Neural cell (in vitro differentiated cells): ENCODE data around the gene PEAR1. TPM values are rescaled to one million over a fixed set of nuclear protein-coding genes. Genes with fewer than 3 reads are reported as not detected.

Source experiments
- H2AFZ ChIP-seq: fragments of 200-600, 300-800 bp; sonication (generic), shearing (Covaris generic); 2 replicates; pipeline ENCODE4 v1.6.0; 2014; ENCODE audit warnings: low read depth, mild to moderate bottlenecking, antibody characterized with exemption, low read length, moderate library complexity
- H3F3A ChIP-seq: fragments of 200-600 bp; shearing (Covaris generic); 2 replicates; pipeline ENCODE4 v1.6.1; 2016; ENCODE audit warnings: mild to moderate bottlenecking, moderate library complexity, mixed read lengths, antibody characterized with exemption, low read length; ENCODE audit not compliant: insufficient read depth, poor library complexity, severe bottlenecking
- H3K27ac ChIP-seq: fragments of 200-600, 300-800 bp; sonication (generic), shearing (Covaris generic); 2 replicates; pipeline ENCODE4 v1.5.1; 2014; ENCODE audit warnings: mild to moderate bottlenecking, low read length, moderate library complexity
- H3K27me3 ChIP-seq: fragments of 300-800, 200-600 bp; sonication (generic), shearing (Covaris generic); 2 replicates; pipeline ENCODE4 v1.6.0; 2014; ENCODE audit warnings: mild to moderate bottlenecking, low read depth, low read length, moderate library complexity; ENCODE audit not compliant: insufficient read depth
- H3K36me3 ChIP-seq: fragments of 300-800, 200-600 bp; sonication (generic), shearing (Covaris generic); 2 replicates; pipeline ENCODE4 v1.5.1; 2014; ENCODE audit warnings: mild to moderate bottlenecking, antibody characterized with exemption, low read length, moderate library complexity; ENCODE audit not compliant: insufficient read depth
- H3K4me2 ChIP-seq: fragments of 300-800, 200-600 bp; sonication (generic), shearing (Covaris generic); 2 replicates; pipeline ENCODE4 v1.6.0; 2014; ENCODE audit warnings: mild to moderate bottlenecking, low read length
- H3K4me3 ChIP-seq: fragments of 300-800, 200-600 bp; sonication (generic), shearing (Covaris generic); 2 replicates; pipeline ENCODE4 v1.5.1; 2014; ENCODE audit warnings: mild to moderate bottlenecking, low read length, moderate library complexity
- H3K79me2 ChIP-seq: fragments of 200-600 bp; shearing (Covaris generic); replicated peaks from 2 replicates; pipeline ENCODE4 v1.6.0; 2014; ENCODE audit warnings: mild to moderate bottlenecking, low read length, moderate library complexity; ENCODE audit not compliant: insufficient read depth
- H3K9ac ChIP-seq: fragments of 300-800, 200-600 bp; sonication (generic), shearing (Covaris generic); 2 replicates; pipeline ENCODE4 v1.6.1; 2016; ENCODE audit warnings: mild to moderate bottlenecking, low read length, mixed read lengths
- H3K9me2 ChIP-seq: fragments of 200-600 bp; shearing (Covaris generic); 2 replicates; pipeline ENCODE4 v1.6.1; 2016; ENCODE audit warnings: mild to moderate bottlenecking, low read length, mixed read lengths; ENCODE audit not compliant: insufficient read depth
- H3K9me3 ChIP-seq: fragments of 200-600, 300-800 bp; sonication (generic), shearing (Covaris generic); 2 replicates; pipeline ENCODE4 v1.6.1; 2016; ENCODE audit warnings: mild to moderate bottlenecking, mixed run types, low read length, moderate library complexity, mixed read lengths
- H4K20me1 ChIP-seq: fragments of 200-600 bp; shearing (Covaris generic); 2 replicates; pipeline ENCODE4 v1.6.1; 2016; ENCODE audit warnings: mild to moderate bottlenecking, mixed run types; ENCODE audit not compliant: insufficient read depth
- CTCF ChIP-seq: fragments of 450-650 bp; IDR thresholded peaks from 2 replicates; pipeline ENCODE4 v1.5.1; 2014; ENCODE audit warnings: antibody characterized with exemption, mild to moderate bottlenecking, moderate library complexity; ENCODE audit not compliant: poor library complexity, severe bottlenecking
- EP300 ChIP-seq: fragments of 450-650 bp; conservative IDR thresholded peaks from 2 replicates; pipeline ENCODE4 v1.6.1; 2014; ENCODE audit warnings: antibody characterized with exemption, mild to moderate bottlenecking, moderate library complexity; ENCODE audit not compliant: poor library complexity, severe bottlenecking
- EZH2 ChIP-seq: fragments of 200-600, 300-800 bp; shearing (Covaris generic), sonication (generic); IDR thresholded peaks from 2 replicates; pipeline ENCODE4 v1.6.1; 2014; ENCODE audit warnings: antibody characterized with exemption, low read length, borderline replicate concordance, mild to moderate bottlenecking; ENCODE audit not compliant: insufficient read depth, poor library complexity, severe bottlenecking
- MXI1 ChIP-seq: fragments of 450-650 bp; conservative IDR thresholded peaks from 2 replicates; pipeline ENCODE4 v1.6.1; 2014; ENCODE audit warnings: antibody characterized with exemption, mild to moderate bottlenecking; ENCODE audit not compliant: poor library complexity, severe bottlenecking
- POLR2AphosphoS5 ChIP-seq: IDR thresholded peaks from 2 replicates; pipeline ENCODE4 v1.6.1; 2012
- RAD21 ChIP-seq: fragments of 450-650 bp; conservative IDR thresholded peaks from 2 replicates; pipeline ENCODE4 v1.6.1; 2014; ENCODE audit warnings: antibody characterized with exemption, mild to moderate bottlenecking, moderate library complexity
- REST ChIP-seq: IDR thresholded peaks from 2 replicates; pipeline ENCODE4 v1.6.1; 2012; ENCODE audit warnings: borderline replicate concordance
- SMC3 ChIP-seq: fragments of 450-650 bp; conservative IDR thresholded peaks from 2 replicates; pipeline ENCODE4 v1.6.1; 2014; ENCODE audit warnings: antibody characterized with exemption, mild to moderate bottlenecking, moderate library complexity; ENCODE audit not compliant: poor library complexity
- TAF1 ChIP-seq: IDR thresholded peaks from 2 replicates; pipeline ENCODE4 v1.6.1; 2012; ENCODE audit warnings: low read depth
- polyA plus RNA-seq: library from polyadenylated mRNA; depleted of rRNA; stranded (reverse); fragments of >200 nt; gene quantifications from 2 replicates; pipeline ENCODE4 v1.2.3, GENCODE V29; 2014

Gene PEAR1
- polyA plus RNA-seq, 1 donor from 2014 or later: not detected

GRCh38 chr1:156933136-156933535 lies 39.6 kb downstream of the PEAR1 start:
- H4K20me1 ChIP-seq: no peaks in the 10 kb centered on the region
- H3K9me3 ChIP-seq: no peaks in the 10 kb centered on the region
- H3K36me3 ChIP-seq: no peaks in the 10 kb centered on the region
- no peaks in the 10 kb centered on the region for H3F3A ChIP-seq
- TF ChIP-seq CTCF: no peak
- no peak for TF ChIP-seq TAF1
- TF ChIP-seq RAD21: no peak
- TF ChIP-seq EZH2: no peak
- no peak for TF ChIP-seq EP300
- no peak for TF ChIP-seq MXI1
- no peak for TF ChIP-seq SMC3
- H3K4me3 ChIP-seq: no peak overlapping the region
- no peak overlapping the region for H3K27ac ChIP-seq
- H2AFZ ChIP-seq: no peak overlapping the region
- no peak overlapping the region for H3K4me2 ChIP-seq
- H3K27me3 ChIP-seq: peaks cover 7% of the 10 kb centered on the region
- no peak overlapping the region for H3K9ac ChIP-seq
- H3K79me2 ChIP-seq: no peaks in the 10 kb centered on the region
- no peaks in the 10 kb centered on the region for H3K9me2 ChIP-seq

GRCh38 chr1:156935505-156936128 lies 42.1 kb downstream of the PEAR1 start:
- no peaks in the 10 kb centered on the region for H3K9me3 ChIP-seq

More at GRCh38 chr1:156935505-156936128, 42.1 kb downstream of the PEAR1 start:
- Histone ChIP-seq H3K79me2 (no peaks in the 10 kb centered on the region), H2AFZ (no peak overlapping the region), H3K4me2 (no peak overlapping the region), H3K36me3 (no peaks in the 10 kb centered on the region), H3F3A (no peaks in the 10 kb centered on the region), H3K4me3 (no peak overlapping the region), H3K27ac (no peak overlapping the region), H4K20me1 (no peaks in the 10 kb centered on the region), H3K27me3 (no peaks in the 10 kb centered on the region), H3K9me2 (no peaks in the 10 kb centered on the region), H3K9ac (no peak overlapping the region)
- TF ChIP-seq MXI1 (no peak), POLR2AphosphoS5 (no peak), CTCF (no peak), SMC3 (no peak), TAF1 (no peak), REST (no peak), EZH2 (no peak), RAD21 (no peak)
